PFSK-1 (cell line): ENCODE results near the gene SFMBT2.

Experiments
- POLR2AphosphoS5 ChIP-seq: IDR thresholded peaks from 2 replicates; pipeline ENCODE4 v1.6.1; 2012; ENCODE audit warnings: low read depth, mild to moderate bottlenecking, control low read depth, low read length, moderate library complexity
- SIN3A ChIP-seq: IDR thresholded peaks from 2 replicates; pipeline ENCODE4 v1.6.1; 2012; ENCODE audit warnings: mild to moderate bottlenecking, low read length, moderate library complexity, borderline replicate concordance; ENCODE audit not compliant: insufficient read depth

- TF ChIP-seq SIN3A (no peak), POLR2AphosphoS5 (no peak)
Observed at GRCh38 chr10:7111561-7111960, 299.3 kb downstream of the SFMBT2 start.
